Left cardiac atrium (tissue), 4 donors: ENCODE data around the gene KRT4. TPM values are rescaled to one million over a fixed set of nuclear protein-coding genes. Genes with fewer than 3 reads are reported as not detected.

Experiments used
- ATAC-seq, 2 donors: fragments of 200-7000 bp; cut with Tn5 transposase; one replicate each; pipeline ENCODE4 v1.9.1; 2020; ENCODE audit warnings: mild to moderate bottlenecking in 2 of 2, moderate library complexity in 2 of 2
- DNase-seq: peaks from one replicate; pipeline ENCODE4 v3.0.0-alpha.2; 2020
- intact Hi-C, 2 donors: fragments of 100-400 bp; cut with DNase I; formaldehyde crosslinking; loops; one replicate each; pipeline versions ENCODE4 v1.14.1 to v1.15.1; 2022 to 2023
- total RNA-seq, 2 donors: library from RNA; stranded (reverse); fragmentation: NEBNext Ultra II Directional; extraction: Animal tissue kit (Norgen Biotek cat#: 25700); gene quantifications; one replicate each; pipeline ENCODE4 v1.2.1, GENCODE V29; 2021
- donor health status: DM: no; HTN: yes; CAD: no.
- donor health status: DM: no; HTN: yes; CAD: no; lungs with severe emphysema.
- donor health status: DM: yes; HTN: yes; CAD: no.
- donor health status: Dilated cardiomyopathy.

The KRT4 gene
- total RNA-seq, 2 donors from 2014 or later = not detected

- intact Hi-C loops = no loop called here
- ATAC-seq = no peak
- DNase-seq = no peak
Observed at GRCh38 chr12:52783563-52784316, 30.2 kb downstream of the KRT4 start.

DNA sequence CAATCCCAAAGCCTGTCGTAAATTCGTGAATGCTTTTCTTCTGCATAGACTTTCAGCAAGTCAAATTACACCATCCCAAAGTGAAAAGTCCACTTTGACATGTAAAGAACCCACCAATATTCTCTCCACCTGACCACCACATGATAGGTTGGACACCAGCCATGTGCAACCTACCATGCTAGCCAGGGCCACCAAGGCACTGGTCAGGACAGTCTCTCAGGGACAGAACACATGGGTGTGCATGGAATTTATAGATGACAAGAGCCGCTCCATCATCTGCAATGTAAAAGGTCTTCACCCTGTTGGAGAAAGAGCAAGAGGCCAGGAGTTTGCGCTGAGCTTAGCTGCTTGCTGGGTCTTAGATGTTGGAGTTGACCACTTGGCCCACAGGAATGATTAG, 31.4 kb downstream of the KRT4 start:
- intact Hi-C loops = no loop called here
- DNase-seq (no peak), ATAC-seq (no peak)

- no peak for DNase-seq
- ATAC-seq = no peak
- intact Hi-C loops = no loop called here
Observed at GRCh38 chr12:52781399-52782082, 32.4 kb downstream of the KRT4 start.

DNA sequence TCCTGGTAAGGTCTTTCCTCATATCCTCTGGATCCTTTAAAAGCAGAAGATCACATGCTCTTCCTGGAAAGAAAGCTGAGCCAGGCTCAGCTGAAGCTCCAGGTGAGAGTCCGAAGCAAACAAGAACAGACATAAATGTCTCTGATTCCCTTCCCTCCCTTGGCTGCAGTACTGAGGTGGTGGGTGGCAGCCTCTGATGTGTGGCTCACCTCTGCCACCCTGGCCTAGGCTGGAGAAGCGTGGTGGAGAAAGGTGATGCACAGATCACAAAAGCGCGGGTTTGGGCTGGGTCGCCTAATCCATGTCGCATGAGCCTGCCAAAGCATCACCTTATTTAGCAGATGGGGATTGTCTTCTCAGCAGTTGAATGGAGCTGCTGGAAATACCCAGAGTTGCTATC, 34.0 kb downstream of the KRT4 start:
- no peak for DNase-seq
- ATAC-seq = no peak
- intact Hi-C loops = no loop called here

DNA sequence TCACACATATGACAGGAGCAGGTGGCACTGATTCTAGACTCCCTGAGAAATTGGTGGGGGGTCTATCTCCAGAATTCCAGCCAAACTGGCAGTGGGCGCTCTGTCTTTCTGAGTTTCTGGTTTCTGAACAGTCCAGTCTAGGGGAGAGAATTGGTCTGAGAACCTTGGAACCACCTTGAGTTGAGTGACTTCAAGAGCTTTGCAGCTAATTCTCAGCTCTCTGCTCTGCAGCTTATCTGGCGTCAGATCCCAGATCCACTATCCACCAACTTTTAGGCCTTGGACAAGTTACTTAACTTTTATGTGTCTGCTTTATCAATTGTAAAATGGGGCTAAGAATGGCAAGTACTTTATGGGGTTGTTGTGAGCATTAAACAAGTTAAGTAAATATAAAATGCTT, 35.1 kb downstream of the KRT4 start:
- intact Hi-C loops = no loop called here
- no peak for ATAC-seq

GRCh38 chr12:52777566-52777965, 36.4 kb downstream of the KRT4 start:
- intact Hi-C loops = no loop called here
- ATAC-seq (no peak), DNase-seq (no peak)

More for the DNA sequence above, 35.1 kb downstream of the KRT4 start:
- no peak for DNase-seq

DNA sequence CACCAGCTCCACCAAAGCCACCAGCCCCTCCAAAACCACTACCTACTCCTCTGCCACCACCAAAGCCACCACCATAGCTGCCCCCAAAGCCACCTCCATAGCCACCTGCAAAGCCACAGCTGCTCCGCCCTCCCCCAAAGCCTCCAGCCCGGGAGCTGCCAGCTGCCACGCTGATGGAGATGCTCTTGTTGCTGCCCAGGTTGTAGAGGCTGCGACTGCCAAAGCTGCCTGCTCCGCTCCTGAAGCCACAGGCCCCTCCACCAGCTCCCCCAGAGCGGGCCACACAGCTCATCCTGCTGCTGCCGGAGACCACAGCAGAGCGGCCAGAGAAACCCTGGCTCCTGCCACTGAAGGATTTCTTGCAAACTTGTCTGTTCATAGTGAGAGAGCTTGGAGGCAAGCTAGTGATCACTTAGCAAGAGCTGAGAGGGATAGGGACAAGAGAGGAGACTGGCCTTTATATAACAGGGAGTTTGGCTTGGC, 37.0 kb downstream of the KRT4 start, which contains the start of gene KRT76:
TSS of gene KRT76 (minus strand) at position 433 of the 483 bp plus-strand sequence. CDS start at position 379, 54 bp downstream.
- ATAC-seq = no peak
- intact Hi-C loops = no loop called here
- no peak for DNase-seq

DNA sequence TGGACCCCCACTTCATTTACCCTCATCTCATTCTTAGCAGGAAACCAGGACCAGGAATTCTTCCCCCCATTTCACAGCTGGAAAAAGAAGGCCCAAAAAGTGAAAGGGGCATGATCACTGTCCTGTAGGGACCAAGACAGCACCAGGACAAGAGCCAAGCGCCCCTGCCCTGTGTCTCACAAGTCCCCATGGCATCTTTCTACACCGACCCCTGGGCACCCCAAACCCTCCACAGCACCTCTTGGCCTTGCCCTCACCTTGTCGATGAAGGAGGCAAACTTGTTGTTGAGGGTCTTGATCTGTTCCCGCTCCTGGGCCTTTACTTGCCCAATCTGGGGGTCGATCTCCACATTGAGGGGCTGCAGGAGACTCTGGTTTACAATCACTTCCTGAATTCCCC, 37.5 kb downstream of the KRT4 start:
- DNase-seq (no peak), ATAC-seq (no peak)
- intact Hi-C loops = no loop called here

DNA sequence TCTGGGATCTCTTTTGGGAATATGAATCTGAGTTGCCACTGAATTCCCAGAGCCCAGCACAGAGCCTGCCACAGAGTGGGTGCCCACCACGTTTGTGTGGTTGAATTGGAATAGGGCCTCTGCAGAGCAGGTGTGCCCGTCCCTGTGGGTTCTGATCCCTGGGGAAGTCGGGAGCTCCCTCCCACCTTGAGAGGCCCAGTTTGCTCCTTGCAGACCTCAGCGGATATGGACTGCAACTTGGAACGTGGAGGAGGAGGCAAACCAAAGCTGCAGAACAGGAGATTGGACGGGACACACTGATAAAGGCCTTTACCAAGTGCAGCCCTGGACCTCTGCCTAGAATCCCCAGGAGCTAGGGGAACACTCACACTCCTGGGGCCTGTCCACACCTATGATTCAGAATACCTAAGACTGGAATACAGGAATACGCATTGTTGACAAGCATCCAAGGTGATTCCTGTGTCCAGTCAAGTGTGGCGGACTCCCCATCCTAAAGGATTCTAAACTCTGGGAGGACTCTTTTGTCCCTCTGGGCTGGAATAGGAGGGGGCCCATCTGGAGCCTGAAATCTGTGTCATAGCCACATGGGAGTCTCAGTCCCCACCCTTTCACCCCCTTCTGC, 39.2 kb downstream of the KRT4 start:
- intact Hi-C loops = no loop called here
- ATAC-seq (peak in 1 of 2 donors; percentile 39), DNase-seq (no peak)

DNA sequence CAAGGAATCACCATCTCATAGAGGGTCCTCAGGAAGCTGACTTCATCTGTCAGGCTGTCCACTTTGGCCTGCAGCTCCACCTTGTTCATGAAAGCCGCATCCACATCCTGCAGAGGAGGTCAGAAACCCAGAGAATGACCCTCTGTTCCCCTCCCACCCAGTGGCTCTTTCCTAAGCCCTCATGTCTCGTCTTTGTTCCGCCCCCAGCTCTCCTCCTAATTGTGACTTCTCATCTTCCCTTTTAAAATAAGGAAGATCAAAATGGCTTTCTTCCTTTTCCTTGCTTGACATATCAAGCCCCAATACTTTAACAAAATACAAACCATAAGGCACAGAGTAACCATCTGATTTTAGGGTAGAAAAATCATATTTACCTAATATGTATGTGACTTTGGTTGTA, 41.1 kb downstream of the KRT4 start:
- intact Hi-C loops = no loop called here
- DNase-seq = no peak
- no peak for ATAC-seq

DNA sequence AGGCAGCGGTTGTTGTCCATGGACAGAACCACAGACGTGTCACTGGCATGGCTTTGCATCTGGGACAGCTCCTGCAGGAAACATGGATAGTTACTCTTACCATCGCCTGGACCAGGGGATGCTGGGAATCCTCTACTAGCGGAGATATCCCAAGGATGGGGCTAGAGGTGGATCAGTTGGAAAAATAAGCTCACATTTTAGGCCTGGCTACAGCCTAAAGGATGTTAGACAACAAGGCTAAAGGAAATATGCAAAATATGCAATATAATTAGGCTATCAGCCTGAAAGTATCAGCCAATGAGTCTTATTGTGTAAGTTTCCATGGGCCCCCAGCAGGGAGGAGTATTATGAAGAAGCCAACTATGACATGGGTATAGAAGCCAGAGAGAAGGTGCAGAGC, 41.7 kb downstream of the KRT4 start:
- intact Hi-C loops = no loop called here
- DNase-seq (no peak), ATAC-seq (no peak)

DNA sequence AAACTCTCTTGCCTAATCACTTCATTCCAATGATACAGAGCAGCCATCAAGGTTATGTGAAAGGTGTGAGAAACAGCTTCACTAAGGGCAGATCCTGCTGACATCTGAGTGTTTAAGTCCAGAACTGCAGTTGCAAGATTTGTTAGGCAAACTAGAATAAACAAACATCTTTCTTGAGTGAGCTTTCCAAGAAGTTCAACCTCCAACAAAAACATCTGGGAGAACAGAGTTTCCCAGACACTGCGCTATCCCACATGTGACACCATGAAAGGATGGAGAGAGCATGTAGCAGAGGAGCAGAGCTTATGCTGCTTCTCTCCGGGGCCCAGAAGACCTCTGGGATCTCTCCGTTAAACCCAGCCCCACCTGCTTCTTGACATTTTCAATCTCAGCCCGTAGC, 42.4 kb downstream of the KRT4 start:
- ATAC-seq (no peak), DNase-seq (no peak)
- intact Hi-C loops = no loop called here

- no peak for ATAC-seq
- intact Hi-C loops = no loop called here
- DNase-seq = no peak
Observed at GRCh38 chr12:52771088-52771487, 42.8 kb downstream of the KRT4 start.

DNA sequence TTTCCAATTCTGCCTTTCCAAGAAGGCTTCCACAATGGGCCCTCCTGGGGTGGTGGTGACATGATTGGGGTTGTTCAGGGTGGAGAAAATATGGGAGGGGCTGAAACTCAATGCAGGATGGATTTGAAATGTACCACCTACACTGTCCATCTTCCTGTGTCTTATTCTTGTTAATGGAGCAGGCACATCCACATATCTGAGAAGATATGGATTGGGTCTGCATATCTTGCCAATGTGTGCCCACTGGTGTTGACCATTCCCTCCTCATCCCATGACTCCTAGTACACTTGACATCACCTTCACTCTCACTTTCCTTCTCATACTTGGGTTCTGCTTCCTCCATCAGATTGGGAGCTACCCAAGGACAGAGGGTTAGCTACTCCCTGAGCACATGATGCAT, 44.0 kb downstream of the KRT4 start:
- no peak for ATAC-seq
- intact Hi-C loops = no loop called here
- no peak for DNase-seq

GRCh38 chr12:52769354-52769753, 44.6 kb downstream of the KRT4 start:
- ATAC-seq (no peak), DNase-seq (no peak)
- intact Hi-C loops = no loop called here

- no peak for DNase-seq
- intact Hi-C loops = no loop called here
- ATAC-seq = no peak
Observed at GRCh38 chr12:52768479-52769200, 45.3 kb downstream of the KRT4 start.

- intact Hi-C loops = no loop called here
- ATAC-seq (no peak), DNase-seq (no peak)
Observed at GRCh38 chr12:52767427-52767826, 46.5 kb downstream of the KRT4 start.

GRCh38 chr12:52767020-52767379, 46.9 kb downstream of the KRT4 start:
- intact Hi-C loops = no loop called here

GRCh38 chr12:52766351-52767019, 47.4 kb downstream of the KRT4 start:
- ATAC-seq (no peak), DNase-seq (no peak)
- intact Hi-C loops = no loop called here

More at GRCh38 chr12:52767020-52767379, 46.9 kb downstream of the KRT4 start:
- DNase-seq = no peak
- no peak for ATAC-seq
